IPS-15b (cell line): ENCODE measurements around the gene GSTM4.

Experiments
- H3K27me3 ChIP-seq: one replicate; pipeline ENCODE4 v1.6.1; 2013; ENCODE audit warnings: low read length; ENCODE audit not compliant: control insufficient read depth, insufficient read depth
- H3K36me3 ChIP-seq: one replicate; pipeline ENCODE4 v1.6.1; 2013; ENCODE audit warnings: low read length; ENCODE audit not compliant: control insufficient read depth, insufficient read depth
- H3K4me1 ChIP-seq: one replicate; pipeline ENCODE4 v1.6.1; 2013; ENCODE audit warnings: mild to moderate bottlenecking, low read length; ENCODE audit not compliant: control insufficient read depth, insufficient read depth
- H3K4me3 ChIP-seq: one replicate; pipeline ENCODE4 v1.5.1; 2013; ENCODE audit warnings: low read depth, low read length
- H3K9ac ChIP-seq: one replicate; pipeline ENCODE4 v1.6.1; 2013; ENCODE audit warnings: low read depth, mild to moderate bottlenecking, low read length
- H3K9me3 ChIP-seq: one replicate; pipeline ENCODE4 v1.6.1; 2013; ENCODE audit warnings: mild to moderate bottlenecking, low read length; ENCODE audit not compliant: control insufficient read depth, insufficient read depth

Gene GSTM4

DNA sequence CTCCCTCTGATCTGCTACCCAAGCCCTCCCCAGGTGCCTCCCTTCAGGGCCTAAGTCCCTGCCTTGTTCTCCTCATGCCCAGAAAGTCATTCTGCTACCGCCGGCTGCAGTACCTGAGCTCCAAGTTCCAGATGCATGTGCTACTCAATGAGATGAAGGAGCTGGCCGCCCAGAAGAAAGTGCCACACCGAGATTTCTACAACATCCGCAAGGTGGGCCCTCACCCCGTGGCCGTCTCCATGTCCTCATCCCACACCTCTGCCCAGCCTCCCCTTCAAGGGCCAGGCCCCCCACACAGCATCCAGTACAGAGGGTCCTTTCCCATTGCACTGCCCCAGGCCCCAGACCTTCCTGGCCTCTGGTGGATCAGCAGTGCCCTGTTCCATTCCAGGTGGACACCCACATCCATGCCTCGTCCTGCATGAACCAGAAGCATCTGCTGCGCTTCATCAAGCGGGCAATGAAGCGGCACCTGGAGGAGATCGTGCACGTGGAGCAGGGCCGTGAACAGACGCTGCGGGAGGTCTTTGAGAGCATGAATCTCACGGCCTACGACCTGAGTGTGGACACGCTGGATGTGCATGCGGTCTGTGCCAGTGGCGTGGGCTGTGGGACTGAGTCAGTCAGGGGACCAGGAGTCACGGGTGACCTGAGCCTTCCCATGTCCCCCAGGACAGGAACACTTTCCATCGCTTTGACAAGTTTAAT lies 28.1 kb upstream of the GSTM4 start:
- no peak overlapping the region for H3K4me3 ChIP-seq
- H3K36me3 ChIP-seq = peaks cover 53% of the 10 kb centered on the region
- H3K27me3 ChIP-seq = no peaks in the 10 kb centered on the region
- H3K4me1 ChIP-seq = no peaks in the 10 kb centered on the region
- no peak overlapping the region for H3K9ac ChIP-seq
- no peaks in the 10 kb centered on the region for H3K9me3 ChIP-seq

DNA sequence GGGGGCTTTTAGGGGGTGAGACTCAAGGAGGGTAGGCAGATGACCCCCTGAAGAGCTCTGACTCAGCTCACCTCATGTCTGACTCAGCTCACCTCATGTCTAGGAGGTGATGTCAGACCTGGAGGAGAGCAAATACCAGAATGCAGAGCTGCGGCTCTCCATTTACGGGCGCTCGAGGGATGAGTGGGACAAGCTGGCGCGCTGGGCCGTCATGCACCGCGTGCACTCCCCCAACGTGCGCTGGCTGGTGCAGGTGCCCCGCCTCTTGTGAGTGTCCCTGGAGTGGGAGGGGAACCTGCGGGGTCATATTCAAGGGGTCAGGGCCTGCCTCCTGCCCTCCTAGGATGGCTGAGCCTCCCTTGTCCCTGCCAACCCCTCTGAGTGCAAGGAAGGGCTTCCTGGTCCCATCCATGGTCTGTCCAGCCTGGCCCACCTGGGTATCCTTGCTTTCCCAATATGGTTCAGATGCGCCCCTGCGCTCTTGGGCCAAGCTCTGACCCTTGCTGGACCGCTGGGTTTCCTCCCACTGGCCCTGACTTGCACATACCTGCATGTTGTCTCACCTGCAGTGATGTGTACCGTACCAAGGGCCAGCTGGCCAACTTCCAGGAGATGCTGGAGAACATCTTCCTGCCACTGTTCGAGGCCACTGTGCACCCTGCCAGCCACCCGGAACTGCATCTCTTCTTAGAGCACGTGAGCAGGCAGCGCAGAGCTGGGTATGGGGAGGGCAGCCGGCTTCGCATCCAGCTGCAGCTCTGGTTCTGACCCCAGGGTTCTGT lies 27.2 kb upstream of the GSTM4 start:
- H3K27me3 ChIP-seq = no peaks in the 10 kb centered on the region
- peaks cover 53% of the 10 kb centered on the region for H3K36me3 ChIP-seq
- no peaks in the 10 kb centered on the region for H3K4me1 ChIP-seq
- H3K9me3 ChIP-seq = no peaks in the 10 kb centered on the region
- no peak overlapping the region for H3K4me3 ChIP-seq
- H3K9ac ChIP-seq = no peak overlapping the region

DNA sequence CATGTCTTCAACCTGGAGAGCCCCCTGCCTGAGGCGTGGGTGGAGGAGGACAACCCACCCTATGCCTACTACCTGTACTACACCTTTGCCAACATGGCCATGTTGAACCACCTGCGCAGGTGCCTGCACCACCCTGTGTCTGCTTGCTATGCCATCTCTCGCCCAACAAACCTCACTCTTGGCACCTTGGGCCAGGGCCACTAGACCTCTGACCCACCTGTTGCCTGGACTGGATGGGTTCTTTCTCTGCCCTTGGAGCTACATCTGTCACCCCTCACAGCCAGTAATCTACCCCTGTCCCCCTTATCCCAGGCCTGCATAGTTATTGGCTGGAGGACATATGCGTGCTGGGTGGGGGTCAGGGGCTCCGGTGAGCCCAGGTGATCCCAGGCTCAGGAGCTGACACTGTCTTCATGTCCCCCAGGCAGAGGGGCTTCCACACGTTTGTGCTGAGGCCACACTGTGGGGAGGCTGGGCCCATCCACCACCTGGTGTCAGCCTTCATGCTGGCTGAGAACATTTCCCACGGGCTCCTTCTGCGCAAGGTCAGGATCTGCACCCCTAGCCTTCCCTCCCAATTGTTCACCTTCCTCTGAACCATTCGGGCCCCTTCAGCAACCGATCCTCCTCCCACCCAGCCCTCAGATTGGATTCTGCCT lies 26.4 kb upstream of the GSTM4 start:
- H3K27me3 ChIP-seq = no peaks in the 10 kb centered on the region
- no peaks in the 10 kb centered on the region for H3K4me1 ChIP-seq
- H3K9me3 ChIP-seq = no peaks in the 10 kb centered on the region
- peaks cover 53% of the 10 kb centered on the region for H3K36me3 ChIP-seq
- H3K4me3 ChIP-seq = no peak overlapping the region
- no peak overlapping the region for H3K9ac ChIP-seq

DNA sequence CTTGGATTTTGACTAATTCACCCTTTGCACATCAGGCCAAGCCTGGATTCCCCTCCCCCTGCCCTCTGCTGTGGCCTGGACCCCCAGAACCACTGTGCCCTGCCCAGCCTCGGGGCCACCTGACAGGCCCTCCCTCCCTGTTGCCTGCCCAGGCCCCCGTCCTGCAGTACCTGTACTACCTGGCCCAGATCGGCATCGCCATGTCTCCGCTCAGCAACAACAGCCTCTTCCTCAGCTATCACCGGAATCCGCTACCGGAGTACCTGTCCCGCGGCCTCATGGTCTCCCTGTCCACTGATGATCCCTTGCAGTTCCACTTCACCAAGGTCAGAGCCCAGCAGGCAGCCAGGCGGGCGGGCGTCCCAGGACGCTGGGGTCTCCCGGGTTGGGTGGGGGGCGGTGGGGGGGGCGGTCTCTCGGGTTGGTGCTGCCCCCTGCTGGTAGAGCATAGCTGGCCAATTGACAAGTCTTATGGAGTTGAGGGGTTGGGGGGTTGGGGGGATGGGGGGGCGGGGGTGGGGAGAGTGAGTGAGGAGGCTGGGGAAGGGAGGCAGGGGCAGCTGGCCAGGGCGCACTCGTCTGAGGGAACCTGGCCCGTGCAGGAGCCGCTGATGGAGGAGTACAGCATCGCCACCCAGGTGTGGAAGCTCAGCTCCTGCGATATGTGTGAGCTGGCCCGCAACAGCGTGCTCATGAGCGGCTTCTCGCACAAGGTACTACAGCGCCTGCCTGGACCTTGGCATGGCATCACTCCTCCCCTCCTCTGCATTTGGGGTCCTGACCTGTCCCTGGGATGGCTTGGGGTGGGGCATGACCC lies 25.6 kb upstream of the GSTM4 start:
- Histone ChIP-seq H3K9me3 (no peaks in the 10 kb centered on the region), H3K9ac (no peak overlapping the region), H3K4me1 (no peaks in the 10 kb centered on the region), H3K4me3 (no peak overlapping the region), H3K27me3 (no peaks in the 10 kb centered on the region), H3K36me3 (peaks cover 53% of the 10 kb centered on the region)

DNA sequence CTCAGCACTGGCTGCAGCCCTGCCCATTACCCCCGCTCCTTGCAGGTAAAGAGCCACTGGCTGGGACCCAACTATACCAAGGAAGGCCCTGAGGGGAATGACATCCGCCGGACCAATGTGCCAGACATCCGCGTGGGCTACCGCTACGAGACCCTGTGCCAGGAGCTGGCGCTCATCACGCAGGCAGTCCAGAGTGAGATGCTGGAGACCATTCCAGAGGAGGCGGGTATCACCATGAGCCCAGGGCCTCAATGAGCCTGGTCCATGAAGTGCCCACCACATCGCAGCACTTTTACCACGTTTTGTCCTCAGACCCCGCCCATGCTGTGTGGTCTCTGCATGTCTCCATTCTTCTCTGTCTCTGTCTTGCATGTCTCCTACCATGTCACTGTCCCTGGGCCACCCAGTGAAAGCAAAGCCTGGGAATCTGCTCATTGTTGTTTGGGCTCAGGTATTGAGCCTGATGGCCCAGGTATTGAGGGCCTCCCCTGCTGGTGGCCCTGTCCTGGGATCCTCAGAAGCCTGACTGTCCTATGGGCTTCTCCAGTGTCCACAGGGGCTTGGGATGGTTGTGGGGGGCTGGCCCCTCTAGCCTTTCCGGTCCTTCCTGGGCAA lies 24.9 kb upstream of the GSTM4 start:
- Histone ChIP-seq H3K36me3 (peaks cover 53% of the 10 kb centered on the region), H3K9ac (no peak overlapping the region), H3K4me3 (no peak overlapping the region), H3K4me1 (peaks cover 3% of the 10 kb centered on the region), H3K27me3 (no peaks in the 10 kb centered on the region), H3K9me3 (no peaks in the 10 kb centered on the region)

DNA sequence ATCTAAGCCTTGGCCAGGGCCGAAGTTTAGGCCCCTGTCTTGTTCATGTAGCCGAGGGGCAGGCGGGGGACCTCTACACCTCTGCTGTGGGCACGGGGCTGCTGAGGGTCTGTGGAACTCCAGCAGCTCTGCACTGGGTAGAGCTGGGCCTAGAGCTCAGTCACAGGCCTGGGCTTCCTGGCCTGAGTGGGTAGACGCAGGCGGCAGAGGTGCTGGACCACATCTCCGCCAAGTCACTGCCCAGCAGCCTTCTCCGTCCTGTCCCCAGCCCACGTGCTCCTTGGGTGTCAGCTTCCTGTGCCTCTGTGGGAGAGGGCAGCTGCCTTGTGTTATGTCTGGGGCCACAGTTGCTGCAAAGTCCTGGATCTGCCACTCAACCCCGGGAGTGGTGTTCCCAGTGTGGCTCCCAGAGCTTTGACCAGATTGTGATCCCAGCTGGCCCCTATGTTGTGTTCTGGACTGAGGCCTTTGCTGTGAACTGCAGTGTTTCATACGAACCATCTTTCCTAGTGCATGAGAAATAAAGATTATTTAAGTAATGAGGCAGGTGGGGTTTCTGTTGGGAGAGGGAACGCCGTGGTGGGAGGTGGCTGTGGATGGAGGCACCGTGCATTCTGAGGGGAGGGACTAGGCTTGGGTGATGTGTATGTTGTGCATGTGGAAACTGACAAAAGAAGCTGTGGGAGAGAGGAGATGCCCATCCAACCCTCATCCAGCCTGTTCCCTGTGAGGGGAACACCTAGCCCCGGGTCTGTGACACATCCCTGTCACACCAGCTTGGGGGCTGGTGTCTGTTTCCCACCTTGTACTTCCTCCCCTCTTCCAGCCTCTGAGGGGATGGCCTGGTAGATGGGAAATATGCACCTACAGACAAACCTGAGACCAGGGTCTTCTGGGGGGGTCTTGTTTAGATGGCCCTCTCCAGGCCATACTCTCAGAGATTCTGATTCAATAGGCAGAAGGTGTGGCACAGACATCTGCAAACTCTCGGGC lies 24.1 kb upstream of the GSTM4 start:
- Histone ChIP-seq H3K4me1 (peaks cover 6% of the 10 kb centered on the region), H3K9ac (no peak overlapping the region), H3K4me3 (no peak overlapping the region), H3K9me3 (no peaks in the 10 kb centered on the region), H3K36me3 (peaks cover 49% of the 10 kb centered on the region), H3K27me3 (no peaks in the 10 kb centered on the region)

DNA sequence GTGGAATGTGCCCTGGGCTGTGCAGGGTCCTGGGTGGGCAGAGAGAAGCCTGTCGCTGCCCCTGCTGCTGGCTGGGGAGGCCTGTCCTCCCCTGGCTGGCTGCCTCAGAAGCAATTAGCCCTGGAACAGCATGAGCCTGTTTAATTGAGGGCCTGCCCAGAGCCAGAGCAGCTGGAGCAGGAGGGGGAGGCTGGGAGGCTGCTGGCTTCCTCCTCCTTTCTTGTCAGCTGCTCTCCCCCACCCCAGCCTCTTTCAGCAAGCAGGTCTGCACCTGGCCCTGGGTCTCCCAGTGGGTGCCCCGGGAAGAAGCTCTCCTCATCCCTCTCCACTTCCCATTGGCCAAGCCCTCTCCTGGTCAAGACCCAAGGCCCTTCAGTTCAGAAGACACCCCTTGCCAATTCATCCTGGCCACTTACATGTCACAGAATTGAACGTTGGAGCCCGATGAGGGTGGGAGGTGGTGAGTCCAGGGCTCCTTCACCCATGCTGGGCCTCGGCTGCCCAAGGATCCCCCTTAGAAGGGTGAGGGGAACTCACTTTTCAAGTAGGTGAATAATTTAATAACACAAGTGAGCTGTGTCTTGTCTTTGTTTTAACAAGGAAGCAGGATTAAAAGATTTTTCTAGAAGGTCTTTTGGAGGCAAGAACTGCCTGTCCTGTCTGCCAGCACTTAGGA lies 23.1 kb upstream of the GSTM4 start:
- H3K9ac ChIP-seq = no peak overlapping the region
- no peaks in the 10 kb centered on the region for H3K9me3 ChIP-seq
- H3K4me1 ChIP-seq = peaks cover 6% of the 10 kb centered on the region
- H3K4me3 ChIP-seq = no peak overlapping the region
- H3K27me3 ChIP-seq = no peaks in the 10 kb centered on the region
- peaks cover 39% of the 10 kb centered on the region for H3K36me3 ChIP-seq

DNA sequence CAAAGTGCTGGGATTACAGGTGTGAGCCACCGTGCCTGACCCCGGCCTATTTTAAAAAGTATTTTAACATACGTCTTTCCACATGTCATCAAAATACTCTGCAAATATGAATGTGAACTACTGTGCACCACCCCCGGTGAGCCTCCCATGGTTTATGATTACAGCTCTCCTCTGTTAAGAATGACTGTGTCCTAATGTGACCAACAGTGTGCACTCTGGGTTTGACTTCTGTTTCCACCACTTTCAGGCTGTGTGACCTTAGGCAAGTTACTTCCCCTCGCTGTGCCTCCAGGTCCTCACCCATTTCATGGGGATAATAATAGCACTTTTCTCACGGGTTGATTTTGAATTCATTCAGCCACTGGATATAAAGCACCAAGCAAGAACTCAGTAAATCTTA lies 21.6 kb upstream of the GSTM4 start:
- no peak overlapping the region for H3K9ac ChIP-seq

DNA sequence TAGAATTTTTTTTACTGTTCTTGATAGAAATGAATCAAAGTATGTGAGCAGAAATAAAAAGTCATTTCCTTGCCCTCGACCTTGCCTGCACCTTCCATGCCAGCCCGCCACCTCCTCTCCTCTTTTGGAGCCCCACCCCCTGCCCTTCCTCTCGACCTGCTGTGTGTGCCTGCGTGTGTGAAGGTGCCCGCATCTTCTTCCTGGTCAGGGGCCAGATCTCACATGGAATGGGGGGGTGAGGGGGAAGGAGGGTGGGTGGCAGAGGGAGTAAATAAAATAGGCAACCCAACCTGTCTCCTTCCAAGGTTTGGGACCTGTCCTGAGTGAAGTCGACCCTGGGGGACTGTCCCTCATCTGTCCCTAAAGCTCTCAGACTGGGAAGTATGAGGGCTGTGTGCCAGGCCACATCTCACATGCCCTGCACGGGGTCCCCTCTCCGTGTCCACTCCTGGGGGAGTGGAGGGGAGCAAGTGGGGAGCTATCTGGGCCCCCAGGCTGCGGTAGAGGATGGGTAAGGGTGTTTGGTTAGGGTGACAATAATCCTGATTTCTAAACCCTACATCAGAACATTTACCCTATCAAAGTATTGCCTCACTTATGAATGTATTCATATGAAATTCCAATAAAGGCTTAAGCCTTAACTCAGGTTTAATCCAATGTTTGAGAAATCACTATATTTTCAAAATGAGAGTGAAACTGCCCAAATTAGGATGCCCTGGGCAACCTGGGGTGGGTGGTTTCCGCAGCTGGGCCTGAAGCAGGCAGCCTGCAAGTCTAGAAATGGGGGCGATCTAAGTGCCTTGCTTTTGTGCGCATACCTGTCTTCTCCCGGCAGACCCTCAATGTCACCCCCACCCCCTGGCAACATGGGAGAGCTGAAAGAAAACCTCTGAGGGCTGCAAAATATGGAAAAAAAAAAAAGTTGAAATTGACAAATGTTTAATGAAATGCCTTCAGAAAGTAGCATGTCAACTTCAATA lies 20.8 kb upstream of the GSTM4 start:
- no peaks in the 10 kb centered on the region for H3K9me3 ChIP-seq
- no peak overlapping the region for H3K9ac ChIP-seq
- H3K27me3 ChIP-seq = no peaks in the 10 kb centered on the region
- no peak overlapping the region for H3K4me3 ChIP-seq
- peaks cover 17% of the 10 kb centered on the region for H3K36me3 ChIP-seq
- peaks cover 6% of the 10 kb centered on the region for H3K4me1 ChIP-seq

More for the DNA sequence above, 21.6 kb upstream of the GSTM4 start:
- no peaks in the 10 kb centered on the region for H3K27me3 ChIP-seq
- no peak overlapping the region for H3K4me3 ChIP-seq
- peaks cover 6% of the 10 kb centered on the region for H3K4me1 ChIP-seq
- no peaks in the 10 kb centered on the region for H3K9me3 ChIP-seq
- peaks cover 24% of the 10 kb centered on the region for H3K36me3 ChIP-seq
